GM19438 (cell line): ENCODE data around the gene EIF4G2.

Experiments used
- ATAC-seq: cut with Tn5 transposase; IDR thresholded peaks from one replicate; pipeline ENCODE4 v1.9.1; 2021; ENCODE audit warnings: low read depth; ENCODE audit not compliant: unreplicated experiment

The EIF4G2 gene

GRCh38 chr11:10809373-10810160, 841 bp upstream of the EIF4G2 start:
- peak; percentile 28 for ATAC-seq

- ATAC-seq: peak; percentile 2
These were observed 532 bp downstream of the EIF4G2 start for GRCh38 chr11:10808235-10808552.

- ATAC-seq: peak; percentile 10
These were observed 1.1 kb downstream of the EIF4G2 start for GRCh38 chr11:10807493-10808234.

GRCh38 chr11:10806206-10806605, 2.5 kb downstream of the EIF4G2 start:
- no peak for ATAC-seq

GRCh38 chr11:10805741-10806140, 3.0 kb downstream of the EIF4G2 start:
- no peak for ATAC-seq

- ATAC-seq: no peak
These were observed 5.0 kb downstream of the EIF4G2 start for GRCh38 chr11:10803676-10804075.

- no peak for ATAC-seq
These were observed 8.4 kb downstream of the EIF4G2 start for GRCh38 chr11:10800292-10800691.

GRCh38 chr11:10798330-10798928, 10.3 kb downstream of the EIF4G2 start:
- no peak for ATAC-seq

- no peak for ATAC-seq
These were observed 11.2 kb downstream of the EIF4G2 start for GRCh38 chr11:10797531-10797930.

GRCh38 chr11:10797001-10797400, 11.7 kb downstream of the EIF4G2 start:
- no peak for ATAC-seq

GRCh38 chr11:10796191-10796590, 12.5 kb downstream of the EIF4G2 start:
- no peak for ATAC-seq

- ATAC-seq: no peak
These were observed 15.1 kb downstream of the EIF4G2 start for GRCh38 chr11:10793470-10794255.

GRCh38 chr11:10792385-10793068, 16.2 kb downstream of the EIF4G2 start:
- peak; percentile 92 for ATAC-seq

GRCh38 chr11:10786451-10786850, 22.3 kb downstream of the EIF4G2 start:
- no peak for ATAC-seq

- ATAC-seq: no peak
These were observed 23.6 kb downstream of the EIF4G2 start for GRCh38 chr11:10785146-10785474.

GRCh38 chr11:10784232-10785145, 24.2 kb downstream of the EIF4G2 start:
- ATAC-seq: no peak

- ATAC-seq: no peak
These were observed 28.7 kb downstream of the EIF4G2 start for GRCh38 chr11:10780040-10780439.

- ATAC-seq: no peak
These were observed 29.6 kb downstream of the EIF4G2 start for GRCh38 chr11:10779086-10779485.

GRCh38 chr11:10778217-10778970, 30.3 kb downstream of the EIF4G2 start:
- ATAC-seq: no peak
